H1 (cell line): Measurements from ENCODE around the gene DISC1. TPM values are rescaled to one million over a fixed set of nuclear protein-coding genes. Genes with fewer than 3 reads are reported as not detected.

Experiments
- HDAC6 ChIP-seq: IDR thresholded peaks from one replicate; pipeline ENCODE4 v1.7.1; 2012; ENCODE audit warnings: low read depth, mild to moderate bottlenecking, inconsistent platforms, low read length, moderate library complexity
- POLR2A ChIP-seq, 2 experiments: IDR thresholded peaks; 1 replicate in 1 of 2; 2 replicates in 1 of 2; pipeline ENCODE4 v1.6.1; 2011; ENCODE audit warnings: low read depth in 2 of 2, low read length in 2 of 2, mild to moderate bottlenecking in 2 of 2; ENCODE audit errors: control extremely low read depth in 1 of 2
- SUZ12 ChIP-seq: fragments of 200-600 bp; sonication (generic); IDR thresholded peaks from 2 replicates; pipeline ENCODE4 v1.6.1; 2012; ENCODE audit warnings: mild to moderate bottlenecking, inconsistent platforms, low read length, moderate library complexity, mixed read lengths
- polyA plus RNA-seq, 7 experiments: library from polyadenylated mRNA; depleted of rRNA in 3 of 7; stranded (reverse) in 5 of 7; unstranded in 2 of 7; fragments of >200 nt in 5 of 7; fragments of 200-250 nt in 2 of 7; gene quantifications; 1 replicate in 5 of 7; 2 replicates in 1 of 7; 4 replicates in 1 of 7; pipeline versions ENCODE4 v1.2.1 to v1.2.3, GENCODE V29; 2011 to 2013; ENCODE audit warnings: missing spikeins in 2 of 7, mixed read lengths in 2 of 7
- total RNA-seq: library from RNA; stranded (reverse); fragmentation: NEBNext Ultra II Directional; extraction: Animal tissue kit (Norgen Biotek cat#: 25700); gene quantifications from 2 replicates; pipeline ENCODE4 v1.2.1, GENCODE V29; 2021

Gene DISC1
- total and polyA plus RNA-seq, 2 of the 8 experiments (the other 6 are each of a cell fraction or from before 2014, with no cell fraction given): 1.1 to 3.5 TPM

GRCh38 chr1:232019026-232019340 lies 392.4 kb downstream of the DISC1 start (continued):
- TF ChIP-seq SUZ12 (no peak), HDAC6 (no peak), POLR2A (IDR thresholded peaks at IDR 0.05; ENCODE audit: control extremely low read depth in 1 of 2, low read depth in 2 of 2, low read length in 2 of 2) (no peak)
